Vagina (tissue), 2 donors: Measurements from ENCODE around the gene ZPBP2. TPM values are rescaled to one million over a fixed set of nuclear protein-coding genes. Genes with fewer than 3 reads are reported as not detected.
"Not testable (repeated sequence)": the region's sequence is repeated elsewhere in the genome, so short reads cannot be mapped to it uniquely, and the experiment has no call there.

ENCODE experiments used
- DNase-seq, 2 donors: peaks; one replicate each; pipeline ENCODE4 v3.0.0-alpha.2; 2017; ENCODE audit errors: extremely low spot score in 2 of 2
- H3K27ac ChIP-seq: fragments of 200-600 bp; sonication (generic); one replicate; pipeline ENCODE4 v1.5.1; 2019
- H3K27me3 ChIP-seq: fragments of 200-600 bp; sonication (generic); one replicate; pipeline ENCODE4 v1.5.1; 2019
- H3K36me3 ChIP-seq, 2 donors: fragments of 200-600 bp; sonication (generic); one replicate each; pipeline ENCODE4 v1.5.1; 2017 to 2019
- H3K4me1 ChIP-seq: fragments of 200-600 bp; sonication (generic); one replicate; pipeline ENCODE4 v1.5.1; 2019
- H3K4me3 ChIP-seq, 2 donors: fragments of 200-600 bp; sonication (generic); 1 replicate in 1 of 2; 2 replicates in 1 of 2; pipeline ENCODE4 v1.5.1; 2016 to 2019
- H3K9me3 ChIP-seq: fragments of 200-600 bp; sonication (generic); one replicate; pipeline ENCODE4 v1.5.1; 2019
- POLR2A ChIP-seq, 2 donors: fragments of 450-650 bp; IDR thresholded peaks; one replicate each; pipeline ENCODE4 v1.6.1; 2017; ENCODE audit warnings: antibody characterized with exemption in 2 of 2, mild to moderate bottlenecking in 2 of 2, moderate library complexity in 2 of 2
- POLR2AphosphoS5 ChIP-seq, 2 donors: sonication (generic); formaldehyde crosslinking; IDR thresholded peaks; one replicate each; pipeline ENCODE4 v1.9.0; 2017; ENCODE audit warnings: antibody characterized with exemption in 2 of 2, mild to moderate bottlenecking in 2 of 2, low read depth in 1 of 2; ENCODE audit not compliant: insufficient read depth in 1 of 2
- intact Hi-C: fragments of 100-400 bp; cut with DNase I; formaldehyde crosslinking; loops from one replicate; pipeline ENCODE4 v1.15.1; 2023
- total RNA-seq: library from RNA; depleted of rRNA; stranded (reverse); fragments of >200 nt; gene quantifications from one replicate; pipeline ENCODE4 v1.2.3, GENCODE V29; 2016
- TF ChIP-seq, protein P1 (sequence below), 3 experiments: fragments of 450-650 bp in 2 of 3; fragments of 200-600 bp in 1 of 3; sonication (generic) in 1 of 3; IDR thresholded peaks; one replicate each; pipeline ENCODE4 v1.5.1; 2017 to 2019; ENCODE audit warnings: antibody characterized with exemption in 3 of 3, mild to moderate bottlenecking in 2 of 3, moderate library complexity in 2 of 3

The ZPBP2 gene
- total RNA-seq, 1 donor from 2014 or later, result not detected

- Histone ChIP-seq H3K9me3 (no peaks in the 10 kb centered on the region), H3K36me3 (no peaks in the 10 kb centered on the region), H3K27ac (no peak overlapping the region), H3K27me3 (no peaks in the 10 kb centered on the region), H3K4me3 (no peak overlapping the region), H3K4me1 (no peaks in the 10 kb centered on the region)
- DNase-seq, result no peak
- intact Hi-C loops, result no loop called here
- TF ChIP-seq, protein P1, sequence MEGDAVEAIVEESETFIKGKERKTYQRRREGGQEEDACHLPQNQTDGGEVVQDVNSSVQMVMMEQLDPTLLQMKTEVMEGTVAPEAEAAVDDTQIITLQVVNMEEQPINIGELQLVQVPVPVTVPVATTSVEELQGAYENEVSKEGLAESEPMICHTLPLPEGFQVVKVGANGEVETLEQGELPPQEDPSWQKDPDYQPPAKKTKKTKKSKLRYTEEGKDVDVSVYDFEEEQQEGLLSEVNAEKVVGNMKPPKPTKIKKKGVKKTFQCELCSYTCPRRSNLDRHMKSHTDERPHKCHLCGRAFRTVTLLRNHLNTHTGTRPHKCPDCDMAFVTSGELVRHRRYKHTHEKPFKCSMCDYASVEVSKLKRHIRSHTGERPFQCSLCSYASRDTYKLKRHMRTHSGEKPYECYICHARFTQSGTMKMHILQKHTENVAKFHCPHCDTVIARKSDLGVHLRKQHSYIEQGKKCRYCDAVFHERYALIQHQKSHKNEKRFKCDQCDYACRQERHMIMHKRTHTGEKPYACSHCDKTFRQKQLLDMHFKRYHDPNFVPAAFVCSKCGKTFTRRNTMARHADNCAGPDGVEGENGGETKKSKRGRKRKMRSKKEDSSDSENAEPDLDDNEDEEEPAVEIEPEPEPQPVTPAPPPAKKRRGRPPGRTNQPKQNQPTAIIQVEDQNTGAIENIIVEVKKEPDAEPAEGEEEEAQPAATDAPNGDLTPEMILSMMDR (IDR thresholded peaks at IDR 0.05), result no peak
- TF ChIP-seq POLR2A (IDR thresholded peaks at IDR 0.05), result no peak
- no peak for TF ChIP-seq POLR2AphosphoS5 (IDR thresholded peaks at IDR 0.05; ENCODE audit: insufficient read depth in 1 of 2, low read depth in 1 of 2)
These were observed 30.1 kb downstream of the ZPBP2 start for GRCh38 chr17:39898088-39898487.

DNA sequence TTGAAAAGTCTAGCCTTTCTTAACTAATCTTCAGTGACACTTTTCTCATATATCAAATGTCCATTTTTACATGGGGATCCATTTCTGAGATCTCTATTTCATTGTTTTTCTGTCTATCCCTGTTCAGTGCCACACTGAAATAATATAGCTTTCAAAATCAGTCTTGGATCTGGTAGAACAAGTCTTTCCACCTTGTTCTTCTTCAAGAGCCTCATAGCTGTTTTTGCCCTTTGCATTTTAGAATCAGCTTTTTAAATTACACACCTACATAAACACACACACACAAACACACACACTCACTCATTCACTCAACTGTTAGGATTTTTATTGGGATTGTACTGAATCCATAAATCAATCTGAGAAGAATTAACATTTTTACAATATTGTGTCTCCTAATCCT is 31.2 kb downstream of the ZPBP2 start:
- Histone ChIP-seq H3K27me3 (no peaks in the 10 kb centered on the region), H3K4me1 (no peaks in the 10 kb centered on the region), H3K36me3 (no peaks in the 10 kb centered on the region), H3K27ac (no peak overlapping the region), H3K9me3 (no peaks in the 10 kb centered on the region), H3K4me3 (no peak overlapping the region)
- no peak for DNase-seq
- intact Hi-C loops, result no loop called here
- TF ChIP-seq, protein P1 (IDR thresholded peaks at IDR 0.05), result no peak
- TF ChIP-seq POLR2AphosphoS5 (IDR thresholded peaks at IDR 0.05; ENCODE audit: insufficient read depth in 1 of 2, low read depth in 1 of 2) (no peak), POLR2A (IDR thresholded peaks at IDR 0.05) (no peak)

DNA sequence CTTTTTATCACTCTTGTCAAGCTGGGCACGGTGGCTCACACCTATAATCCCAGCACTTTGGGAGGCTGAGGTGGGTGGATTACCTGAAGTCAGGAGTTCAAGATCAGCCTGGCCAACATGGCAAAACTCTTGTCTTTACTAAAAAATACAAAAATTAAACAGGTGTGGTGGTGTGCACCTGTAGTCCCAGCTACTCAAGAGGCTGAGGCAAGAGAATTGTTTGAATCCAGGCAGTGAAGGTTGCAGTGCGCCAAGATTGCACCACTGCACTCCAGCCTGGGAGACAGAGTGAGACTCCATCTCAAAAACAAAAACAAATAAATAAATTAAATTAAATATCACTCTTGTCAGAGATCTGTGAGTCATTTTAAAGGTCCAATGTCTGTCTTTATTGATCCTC is 34.0 kb downstream of the ZPBP2 start:
- not testable (repeated sequence) for H3K4me3 ChIP-seq

DNA sequence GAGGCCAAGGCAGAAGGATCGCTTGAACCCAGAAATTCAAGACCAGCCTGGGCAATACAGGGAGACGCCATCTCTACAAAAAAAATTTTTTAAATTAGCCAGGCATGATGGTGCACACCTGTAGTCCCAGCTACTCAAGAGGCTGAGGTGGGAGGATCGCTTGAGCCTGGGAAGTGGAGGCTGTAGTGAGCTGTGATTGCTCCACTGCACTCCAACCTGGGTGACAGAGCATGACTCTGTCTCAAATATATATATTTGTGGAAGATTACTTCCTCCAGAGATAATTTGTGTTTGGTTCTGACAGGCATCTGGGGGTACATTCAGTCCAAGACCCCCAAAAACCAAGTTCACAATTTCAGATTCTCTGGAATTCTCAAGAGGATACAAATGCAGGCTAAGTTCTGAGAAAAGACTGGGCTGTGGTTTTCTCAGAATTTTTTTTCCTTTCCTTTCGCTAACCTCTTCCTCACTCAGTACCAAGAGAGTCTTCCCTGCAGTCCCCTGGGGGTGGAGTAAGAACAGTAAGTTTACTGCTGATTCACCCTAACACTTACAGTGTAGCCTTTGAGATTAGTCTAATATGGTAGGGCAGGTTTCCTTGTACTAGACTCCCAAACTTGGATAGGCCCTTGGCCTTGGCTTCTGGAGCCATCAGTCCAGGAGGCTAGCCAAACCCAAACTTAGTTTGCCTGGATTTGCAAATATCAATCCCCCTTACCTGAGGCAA is 35.3 kb downstream of the ZPBP2 start:
- DNase-seq, result no peak
- H3K4me3 ChIP-seq, result no peak overlapping the region
- H3K36me3 ChIP-seq, result no peaks in the 10 kb centered on the region
- H3K27me3 ChIP-seq, result no peaks in the 10 kb centered on the region
- intact Hi-C loops, result no loop called here
- TF ChIP-seq, protein P1 (IDR thresholded peaks at IDR 0.05), result no peak
- TF ChIP-seq POLR2AphosphoS5 (IDR thresholded peaks at IDR 0.05; ENCODE audit: insufficient read depth in 1 of 2, low read depth in 1 of 2), result no peak
- TF ChIP-seq POLR2A (IDR thresholded peaks at IDR 0.05), result no peak
- H3K9me3 ChIP-seq, result no peaks in the 10 kb centered on the region
- H3K4me1 ChIP-seq, result no peaks in the 10 kb centered on the region
- no peak overlapping the region for H3K27ac ChIP-seq

More for the DNA sequence above, 34.0 kb downstream of the ZPBP2 start:
- H3K27ac ChIP-seq, H3K4me1 ChIP-seq, H3K27me3 ChIP-seq, H3K36me3 ChIP-seq, H3K9me3 ChIP-seq, intact Hi-C loops, DNase-seq: not testable (repeated sequence)

- peaks cover 0 to 7% of the 10 kb centered on the region in 2 donors for H3K36me3 ChIP-seq
- no peaks in the 10 kb centered on the region for H3K4me1 ChIP-seq
- no peak overlapping the region for H3K27ac ChIP-seq
- intact Hi-C loops, result no loop called here
- no peak for DNase-seq
- no peaks in the 10 kb centered on the region for H3K27me3 ChIP-seq
- H3K9me3 ChIP-seq, result no peaks in the 10 kb centered on the region
- TF ChIP-seq, protein P1 (IDR thresholded peaks at IDR 0.05), result no peak
- H3K4me3 ChIP-seq, result no peak overlapping the region
These were observed 36.9 kb downstream of the ZPBP2 start for GRCh38 chr17:39904990-39905288.
